COR-L47 (cell line): ENCODE data around the gene HSD3B1.
"Not testable (repeated sequence)": the region's sequence is repeated elsewhere in the genome, so short reads cannot be mapped to it uniquely, and the experiment has no call there.

Experiments
- DNase-seq: peaks from one replicate; lab custom pipeline; 2025; lab: John Stamatoyannopoulos, UW

Gene HSD3B1

GRCh38 chr1:119553302-119554071 is 46.5 kb downstream of the HSD3B1 start:
- DNase-seq = not testable (repeated sequence)

GRCh38 chr1:119554183-119554582 is 47.2 kb downstream of the HSD3B1 start:
- peak; percentile 95 for DNase-seq

GRCh38 chr1:119556423-119556822 is 49.4 kb downstream of the HSD3B1 start:
- no peak for DNase-seq

- not testable (repeated sequence) for DNase-seq
These were observed 53.4 kb downstream of the HSD3B1 start for GRCh38 chr1:119560402-119560801.

- DNase-seq = no peak
These were observed 57.5 kb downstream of the HSD3B1 start for GRCh38 chr1:119564548-119564947.
